ENCODE data around the gene METTL27. TPM values are rescaled to one million over a fixed set of nuclear protein-coding genes. Genes with fewer than 3 reads are reported as not detected.
"Not testable (repeated sequence)": the region's sequence is repeated elsewhere in the genome, so short reads cannot be mapped to it uniquely, and the experiment has no call there.

METTL27 gene
- polyA plus RNA-seq, 3 donors, result 0.86 to 2.5 (median 2.4) TPM

DNA sequence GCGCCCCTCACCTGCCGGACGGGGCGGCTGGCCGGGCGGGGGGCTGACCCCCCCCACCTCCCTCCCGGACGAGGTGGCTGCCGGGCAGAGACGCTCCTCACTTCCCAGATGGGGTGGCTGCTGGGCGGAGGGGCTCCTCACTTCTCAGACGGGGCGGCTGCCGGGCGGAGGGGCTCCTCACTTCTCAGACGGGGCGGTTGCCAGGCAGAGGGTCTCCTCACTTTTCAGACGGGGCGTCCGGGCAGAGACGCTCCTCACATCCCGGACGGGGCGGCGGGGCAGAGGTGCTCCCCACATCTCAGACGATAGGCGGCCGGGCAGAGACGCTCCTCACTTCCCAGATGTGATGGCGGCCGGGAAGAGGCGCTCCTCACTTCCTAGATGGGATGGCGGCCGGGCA lies 45.1 kb downstream of the METTL27 start:
- not testable (repeated sequence) for H3K27ac ChIP-seq (ENCODE audit: low read depth, low read length)
- WGBS, 3 donors, result 94 to 97% (median 94%) methylated on average over 18 to 27 of the region's 34 CpGs

GRCh38 chr7:73796656-73797055 lies 45.7 kb downstream of the METTL27 start:
- WGBS, 3 donors, result 73 to 90% (median 83%) methylated on average over 2 to 4 of the region's 6 CpGs
- H3K27ac ChIP-seq (ENCODE audit: low read depth, low read length), result not testable (repeated sequence)

DNA sequence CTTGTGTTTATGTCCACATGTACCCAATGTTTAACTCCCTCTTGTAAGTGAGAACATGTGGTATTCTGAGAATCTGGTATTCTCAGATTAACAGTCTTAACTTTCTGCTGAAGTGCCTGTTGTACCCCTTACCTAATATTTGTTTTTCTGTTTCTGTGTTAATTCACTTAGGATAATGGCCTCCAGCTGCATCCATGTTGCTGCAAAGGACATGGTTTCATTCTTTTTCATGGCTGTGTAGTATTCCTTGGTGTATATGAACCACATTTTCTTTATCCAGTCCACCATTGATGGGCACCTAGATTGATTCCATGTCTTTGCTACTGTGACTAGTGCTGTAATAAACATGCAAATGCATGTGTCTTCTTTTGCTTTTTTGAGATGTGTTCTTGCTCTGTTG lies 47.1 kb downstream of the METTL27 start:
- not testable (repeated sequence) for H3K27ac ChIP-seq (ENCODE audit: low read depth, low read length)

DNA sequence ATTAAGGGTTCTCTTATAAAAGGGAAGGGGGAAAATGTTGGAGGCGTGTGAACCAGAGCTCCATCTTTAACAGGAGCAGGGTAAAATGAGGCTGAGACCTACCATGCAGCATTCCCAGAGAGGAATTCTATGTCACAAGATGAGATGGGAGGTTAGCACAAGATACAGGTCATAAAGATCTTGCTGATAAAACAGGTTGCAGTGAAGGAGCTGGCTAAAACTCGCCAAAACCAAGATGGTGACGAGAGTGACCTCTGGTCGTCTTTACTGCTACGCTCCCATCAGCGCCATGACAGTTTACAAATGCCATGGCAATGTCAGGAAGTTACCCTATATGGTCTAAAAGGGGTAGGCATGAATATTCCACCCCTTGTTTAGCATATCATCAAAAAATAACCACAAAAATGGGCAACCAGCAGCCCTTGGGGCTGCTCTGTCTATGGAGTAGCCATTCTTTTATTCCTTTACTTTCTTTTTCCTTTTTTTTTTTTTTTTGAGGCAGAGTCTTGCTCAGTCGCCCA lies 51.1 kb downstream of the METTL27 start:
- 87 to 95% (median 92%) methylated on average over 7 of the region's 7 CpGs for WGBS, 3 donors
- not testable (repeated sequence) for H3K27ac ChIP-seq (ENCODE audit: low read depth, low read length)

- WGBS, 3 donors, result 88 to 97% (median 92%) methylated on average over 4 of the region's 4 CpGs
- H3K27ac ChIP-seq (ENCODE audit: low read depth, low read length), result no peak overlapping the region
These were observed 53.3 kb downstream of the METTL27 start for GRCh38 chr7:73789051-73789450.

DNA sequence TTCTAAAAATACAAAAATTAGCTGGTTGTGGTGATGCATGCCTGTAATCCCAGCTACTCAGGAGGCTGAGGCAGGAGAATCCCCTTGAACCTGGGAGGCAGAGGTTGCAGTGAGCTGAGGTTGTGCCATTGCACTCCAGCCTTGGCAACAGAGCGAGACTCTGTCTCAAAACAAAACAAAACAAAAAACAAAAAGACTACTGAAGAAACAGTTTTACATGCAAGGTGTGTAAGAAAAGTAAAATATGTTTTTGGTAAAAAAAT lies 54.6 kb downstream of the METTL27 start:
- WGBS, 3 donors, result 89 to 98% (median 93%) methylated on average over 1 of the region's 1 CpG
- not testable (repeated sequence) for H3K27ac ChIP-seq (ENCODE audit: low read depth, low read length)

DNA sequence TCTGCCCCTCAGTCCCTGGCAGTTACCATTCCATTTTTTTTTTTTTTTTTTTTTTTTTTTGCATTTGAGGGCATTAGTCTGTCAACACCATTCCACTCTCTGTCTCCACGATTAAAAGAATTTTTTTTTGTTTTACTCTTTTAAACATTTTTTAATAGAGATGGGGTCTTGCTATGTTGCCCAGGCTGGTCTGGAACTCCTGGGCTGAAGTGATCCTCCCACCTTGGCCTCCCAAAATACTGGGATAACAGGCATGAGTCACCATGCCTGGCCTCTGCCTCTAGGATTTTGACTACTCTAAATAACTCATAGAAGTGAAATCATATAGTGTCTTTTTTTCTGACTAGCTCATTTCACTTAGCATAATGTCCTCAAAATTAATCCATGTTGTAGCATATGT lies 55.7 kb downstream of the METTL27 start:
- no peak overlapping the region for H3K27ac ChIP-seq (ENCODE audit: low read depth, low read length)
- WGBS, 3 donors, result 78 to 89% (median 79%) methylated on average over 1 of the region's 1 CpG

Other genes with a start within 250 kb of the METTL27 start
- gene MLXIPL, start 218.0 kb downstream of the METTL27 start, polyA plus RNA-seq, result 100 to 1,000 TPM in 2 of 3 donors, 10 to 100 TPM in 1; 44.8 to 258 (median 139) TPM
- 1 to 10 TPM; 1.2 to 3.9 (median 1.3) TPM for gene VPS37D, start 174.7 kb downstream of the METTL27 start, polyA plus RNA-seq
- 10 to 100 TPM in 1 of 3 donors, 1 to 10 TPM in 2; 5.3 to 12.3 (median 7.4) TPM for gene DNAJC30, start 159.1 kb downstream of the METTL27 start, polyA plus RNA-seq
- gene BUD23, start 158.9 kb downstream of the METTL27 start, polyA plus RNA-seq, result 10 to 100 TPM; 40.7 to 65.8 (median 46.4) TPM
- 1 to 10 TPM; 3.8 to 7.5 (median 4.0) TPM for gene STX1A, start 122.8 kb downstream of the METTL27 start, polyA plus RNA-seq
- gene ABHD11, start 103.7 kb downstream of the METTL27 start, polyA plus RNA-seq, result 10 to 100 TPM; 15.0 to 23.7 (median 15.8) TPM
- 10 to 100 TPM in 1 of 3 donors, under 1 TPM in 1, not detected in 1; 0.22 to 96.5 TPM for gene CLDN3, start 72.2 kb downstream of the METTL27 start, polyA plus RNA-seq
- gene CLDN4, start 11.5 kb downstream of the METTL27 start, polyA plus RNA-seq, result 10 to 100 TPM in 1 of 3 donors, under 1 TPM in 2; 0.34 to 98.3 (median 0.77) TPM
- under 1 TPM in 1 of 3 donors, not detected in 2; 0.08 TPM for gene TMEM270, start 18.6 kb upstream of the METTL27 start, polyA plus RNA-seq
- gene ELN, start 185.7 kb upstream of the METTL27 start, polyA plus RNA-seq, result 100 to 1,000 TPM in 2 of 3 donors, 10 to 100 TPM in 1; 49.6 to 142 (median 126) TPM
- gene LIMK1, start 241.3 kb upstream of the METTL27 start, polyA plus RNA-seq, result 10 to 100 TPM in 1 of 3 donors, 1 to 10 TPM in 2; 4.5 to 13.2 (median 6.2) TPM